NCI-H2227 treated with DMSO at 0.1 percent for 48 hours (cell line): ENCODE measurements around the gene ITGB5.

Experiments used
- DNase-seq: peaks from one replicate; lab custom pipeline; 2025; lab: John Stamatoyannopoulos, UW

Gene ITGB5, protein sequence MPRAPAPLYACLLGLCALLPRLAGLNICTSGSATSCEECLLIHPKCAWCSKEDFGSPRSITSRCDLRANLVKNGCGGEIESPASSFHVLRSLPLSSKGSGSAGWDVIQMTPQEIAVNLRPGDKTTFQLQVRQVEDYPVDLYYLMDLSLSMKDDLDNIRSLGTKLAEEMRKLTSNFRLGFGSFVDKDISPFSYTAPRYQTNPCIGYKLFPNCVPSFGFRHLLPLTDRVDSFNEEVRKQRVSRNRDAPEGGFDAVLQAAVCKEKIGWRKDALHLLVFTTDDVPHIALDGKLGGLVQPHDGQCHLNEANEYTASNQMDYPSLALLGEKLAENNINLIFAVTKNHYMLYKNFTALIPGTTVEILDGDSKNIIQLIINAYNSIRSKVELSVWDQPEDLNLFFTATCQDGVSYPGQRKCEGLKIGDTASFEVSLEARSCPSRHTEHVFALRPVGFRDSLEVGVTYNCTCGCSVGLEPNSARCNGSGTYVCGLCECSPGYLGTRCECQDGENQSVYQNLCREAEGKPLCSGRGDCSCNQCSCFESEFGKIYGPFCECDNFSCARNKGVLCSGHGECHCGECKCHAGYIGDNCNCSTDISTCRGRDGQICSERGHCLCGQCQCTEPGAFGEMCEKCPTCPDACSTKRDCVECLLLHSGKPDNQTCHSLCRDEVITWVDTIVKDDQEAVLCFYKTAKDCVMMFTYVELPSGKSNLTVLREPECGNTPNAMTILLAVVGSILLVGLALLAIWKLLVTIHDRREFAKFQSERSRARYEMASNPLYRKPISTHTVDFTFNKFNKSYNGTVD

DNA sequence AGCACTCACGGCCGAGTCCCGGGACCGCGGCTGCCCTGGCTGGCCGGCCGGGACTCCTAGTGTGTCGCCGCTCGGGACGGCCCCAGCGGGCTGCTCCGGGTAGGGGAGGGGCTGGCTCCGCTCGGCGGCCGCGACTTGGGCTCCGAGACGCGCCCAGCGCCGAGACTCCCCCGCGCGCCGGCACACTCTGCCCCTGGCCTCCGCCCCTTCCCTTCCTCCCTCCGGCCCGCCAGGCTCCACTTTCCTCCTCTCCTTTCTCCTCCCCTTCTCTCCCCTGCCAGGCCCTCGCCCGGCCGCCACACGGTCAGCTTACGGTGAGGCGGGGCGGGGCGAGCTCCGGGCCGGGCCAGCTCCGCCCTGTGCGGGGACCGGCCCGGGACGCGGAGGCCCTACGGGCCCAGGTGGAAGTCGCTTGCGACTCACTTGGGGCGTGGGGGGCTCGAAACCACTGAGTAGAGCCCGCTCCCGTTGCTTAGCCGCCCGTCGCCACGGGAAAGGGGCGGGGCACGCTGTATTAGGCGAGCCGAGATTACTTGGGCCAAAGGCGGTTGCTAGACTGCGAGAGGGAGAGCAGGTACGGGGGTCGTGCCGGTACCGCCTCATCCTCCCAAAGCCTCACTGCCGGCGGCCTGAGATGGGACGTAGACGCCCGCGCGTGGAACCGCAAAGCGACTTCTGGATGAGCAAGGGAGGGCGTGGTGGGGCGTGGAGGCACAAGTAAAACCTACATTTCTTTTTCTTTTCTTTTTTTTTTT, at the start of gene ITGB5:
Gene ITGB5 (minus strand): TSS at position 189 of the 755 bp plus-strand sequence. CDS start 365 bp downstream, outside the sequence.
- peak; percentile 28 for DNase-seq

DNA sequence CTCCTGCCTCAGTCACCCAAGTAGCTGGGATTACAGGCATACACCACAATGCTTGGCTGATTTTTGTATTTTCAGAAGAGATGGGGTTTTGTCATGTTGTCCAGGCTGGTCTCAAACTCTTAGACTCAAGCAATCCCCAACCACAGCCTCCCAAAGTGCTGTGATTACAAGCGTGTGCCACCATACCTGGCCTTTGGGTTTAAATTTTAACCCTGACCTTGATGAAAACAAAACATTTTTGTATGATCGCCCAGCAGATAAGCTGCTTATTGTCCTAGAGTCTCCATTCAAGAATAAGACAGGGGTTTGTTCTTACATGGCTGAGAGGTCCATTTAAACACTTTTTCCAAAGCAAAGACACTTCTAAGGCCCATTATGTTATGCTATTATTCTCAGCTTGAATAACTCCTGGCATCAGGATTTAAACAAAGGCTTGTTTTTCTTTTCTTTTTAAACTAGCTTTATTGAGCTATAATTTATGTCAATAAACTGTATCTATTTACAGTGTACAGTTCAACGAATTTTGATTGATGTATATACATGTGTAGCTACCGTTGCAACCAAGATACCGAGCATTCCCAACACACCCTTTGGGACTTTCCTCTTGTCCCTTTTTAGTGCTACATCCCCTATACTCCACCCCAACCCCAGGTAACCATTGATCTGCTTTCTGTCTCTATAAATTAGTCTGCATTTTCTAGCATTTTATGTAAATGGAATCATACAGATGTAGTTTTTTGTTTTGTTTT, 48.8 kb upstream of the ITGB5 start:
- no peak for DNase-seq

DNA sequence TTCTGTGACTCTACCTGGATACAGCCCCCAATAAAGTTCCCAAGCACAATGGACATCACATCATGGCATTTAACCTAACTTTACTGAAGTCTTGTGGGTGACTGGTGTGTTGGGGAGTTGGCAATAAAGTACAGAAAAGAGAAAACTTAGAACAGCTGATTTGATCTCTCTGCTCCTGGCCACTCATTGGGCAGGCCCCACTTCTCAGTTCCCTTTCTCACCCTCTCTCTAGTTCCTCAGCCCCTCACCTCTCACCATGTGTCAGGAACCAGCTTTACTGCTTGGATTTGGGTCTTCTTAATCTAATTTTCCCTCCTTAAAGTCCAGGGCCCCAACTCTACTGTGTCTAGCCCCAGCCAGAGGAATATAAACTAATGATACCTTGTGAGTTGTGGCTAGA, 48.1 kb upstream of the ITGB5 start:
- no peak for DNase-seq

DNA sequence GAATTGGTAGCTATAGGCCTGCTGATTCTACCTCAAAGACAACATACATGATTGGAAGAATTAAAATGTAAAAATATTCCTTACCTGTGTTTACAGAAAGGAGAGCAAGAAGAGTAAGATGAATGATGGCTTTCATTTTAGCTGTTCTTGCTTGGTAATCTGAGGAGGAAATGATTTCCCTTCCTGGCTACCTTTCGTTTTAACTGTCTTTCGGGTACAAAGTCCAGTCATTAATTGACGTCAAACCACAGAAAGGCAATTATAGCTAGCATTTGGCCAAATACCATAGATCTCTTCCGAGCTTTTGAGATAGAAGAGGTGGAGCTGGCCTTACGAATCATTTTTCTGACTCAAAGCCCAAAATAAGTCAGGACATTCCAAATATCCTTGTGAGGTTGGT, 47.4 kb upstream of the ITGB5 start, which contains the start of gene MUC13:
Gene MUC13 (minus strand): TSS at position 175 of the 400 bp plus-strand sequence. CDS start 39 bp downstream, at position 136.
- DNase-seq = no peak

DNA sequence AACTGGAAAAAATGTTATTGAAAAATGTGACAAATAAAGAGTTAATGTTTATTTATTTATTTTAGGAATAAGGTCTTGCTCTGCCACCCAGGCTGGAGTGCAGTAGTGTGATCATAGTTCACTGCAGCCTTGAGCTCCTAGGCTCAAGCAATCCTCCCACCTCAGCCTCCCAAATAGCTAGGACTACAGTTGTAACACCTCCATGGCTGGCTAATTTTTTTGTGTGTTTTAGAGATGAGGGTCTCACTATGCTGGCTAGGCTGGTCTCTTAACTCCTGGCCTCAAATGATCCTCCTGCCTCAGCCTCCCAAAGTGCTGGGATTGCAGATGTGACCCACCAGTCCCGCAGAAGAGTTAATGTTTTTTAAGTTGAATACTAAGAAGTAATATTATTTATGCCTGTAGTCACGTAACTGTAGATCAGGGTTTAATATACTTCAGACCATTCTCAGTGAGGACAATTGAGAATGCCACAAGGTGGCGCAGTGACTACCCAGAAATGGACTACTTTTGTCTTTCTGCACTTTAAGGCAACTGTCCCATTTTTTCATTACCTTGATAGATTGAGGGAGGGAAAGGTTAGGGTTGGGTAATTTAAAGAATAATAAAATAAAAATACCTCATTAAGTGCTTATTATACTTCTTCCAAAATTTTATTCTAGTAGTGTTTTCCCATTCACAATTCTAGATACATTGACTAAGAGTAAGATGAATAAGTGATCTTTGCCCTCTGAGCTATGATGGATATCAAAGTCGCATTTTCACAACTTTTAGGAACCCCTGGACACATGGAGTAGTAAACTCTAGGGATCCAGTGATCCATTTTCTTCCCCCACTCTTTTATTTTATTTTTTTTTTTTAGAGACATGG, 41.4 kb upstream of the ITGB5 start:
- DNase-seq = peak; percentile 14

DNA sequence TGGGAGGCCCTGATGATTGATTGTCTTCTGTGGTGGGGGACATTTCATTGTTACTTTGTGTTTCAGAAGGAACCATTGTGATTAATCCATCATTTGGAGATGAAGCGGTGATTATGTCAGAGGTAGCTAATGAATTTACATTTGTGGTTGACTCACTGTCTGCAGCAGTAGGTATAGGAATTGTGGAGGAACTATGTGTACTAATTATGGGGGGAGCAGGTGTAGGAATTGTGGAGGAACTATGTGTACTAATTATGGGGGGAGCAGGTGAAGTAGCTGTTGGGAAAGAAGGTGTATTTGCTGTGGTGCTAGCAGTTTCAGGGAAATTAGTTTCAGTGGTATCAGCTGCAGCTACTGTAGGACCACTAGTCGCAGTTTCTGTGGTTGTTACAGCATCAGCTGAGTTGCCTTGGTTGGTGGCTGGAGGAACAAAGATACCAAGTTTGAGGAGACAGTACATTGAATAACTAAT, 40.4 kb upstream of the ITGB5 start:
- DNase-seq = no peak

DNA sequence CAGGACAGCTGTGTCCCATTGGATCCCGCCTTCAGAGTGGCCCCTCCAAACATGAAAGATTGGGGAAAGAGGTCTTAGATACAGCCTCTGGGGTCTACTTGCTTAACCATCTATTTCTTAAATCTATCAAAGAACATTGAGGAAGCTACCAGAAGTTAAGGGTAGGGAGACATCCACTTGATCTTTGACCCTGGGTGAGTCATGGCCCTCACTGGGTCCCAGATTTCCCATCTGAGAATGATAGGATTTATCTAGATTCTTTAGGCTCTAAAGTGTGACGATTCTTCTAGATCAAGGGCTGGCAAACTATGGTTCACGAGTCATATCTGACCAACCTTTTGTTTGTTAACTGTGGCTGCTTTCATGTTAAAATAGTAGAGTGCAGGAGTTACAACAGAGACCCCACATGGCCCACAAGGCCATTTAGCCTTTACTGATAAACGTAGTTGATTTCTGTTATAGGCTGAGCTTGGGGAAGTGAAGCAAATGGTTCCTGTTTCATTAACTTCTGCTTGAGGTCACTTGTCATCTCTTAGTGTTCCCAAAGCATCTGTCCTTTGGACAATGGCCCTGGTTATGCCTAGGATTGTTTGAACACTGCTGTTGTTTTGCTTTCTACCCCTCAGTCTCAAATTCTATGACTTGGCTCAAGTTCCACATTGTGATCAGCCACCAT, 39.4 kb upstream of the ITGB5 start:
- DNase-seq = no peak

DNA sequence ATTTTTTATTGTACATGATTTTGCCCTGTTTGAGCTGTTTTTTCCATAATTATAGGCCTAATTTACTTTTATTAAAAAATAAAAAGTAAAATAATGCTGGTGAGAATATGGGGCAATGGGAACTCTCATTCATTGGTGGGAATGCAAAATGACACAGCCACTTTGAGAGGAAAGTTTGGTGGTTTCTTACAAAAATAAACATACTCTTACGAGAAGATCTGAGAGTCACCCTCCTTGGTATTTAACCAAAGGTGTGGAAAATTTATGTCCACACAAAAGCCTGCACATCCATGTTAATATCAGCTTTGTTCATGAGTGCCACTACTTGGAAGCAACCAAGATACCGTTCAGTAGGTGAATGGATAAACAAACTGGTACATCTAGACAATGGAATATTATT, 37.6 kb upstream of the ITGB5 start:
- DNase-seq = no peak

DNA sequence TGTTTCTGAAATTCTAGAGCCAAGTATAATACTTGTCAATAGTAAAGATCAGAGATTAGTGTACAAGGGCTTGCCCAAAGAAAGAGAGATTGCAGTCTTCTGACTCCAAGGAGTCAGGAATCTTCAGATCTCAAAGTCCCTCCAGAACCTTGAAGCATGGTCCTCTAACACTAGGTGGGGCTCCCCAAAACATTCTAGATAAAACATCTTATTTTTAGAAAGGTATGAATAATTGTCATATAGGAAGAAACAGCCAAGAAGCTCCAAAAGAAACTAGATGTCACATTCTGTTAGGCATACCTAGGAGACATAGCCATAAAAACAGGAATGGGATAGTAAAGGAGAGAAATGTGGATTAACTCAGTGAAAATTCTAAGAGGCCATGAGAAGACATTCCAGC, 36.7 kb upstream of the ITGB5 start:
- no peak for DNase-seq

DNA sequence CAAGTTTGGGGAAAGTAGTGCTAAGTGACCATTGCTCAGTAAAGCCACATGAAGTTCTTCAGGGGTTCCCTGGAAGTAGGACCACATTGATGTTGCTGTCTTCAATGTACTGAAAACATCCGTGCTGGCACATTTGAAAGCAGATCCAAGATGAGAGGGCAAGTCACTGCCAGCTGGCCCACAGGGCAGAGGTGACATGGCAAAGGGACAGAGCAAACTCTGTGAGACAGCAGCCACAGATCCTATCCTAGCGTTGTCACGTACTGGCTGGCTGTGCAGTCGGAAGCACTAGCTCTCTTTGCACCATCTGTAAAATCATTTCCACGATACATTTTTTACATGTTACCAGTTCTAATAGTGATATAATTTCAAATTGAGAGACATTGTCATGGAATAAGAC, 33.6 kb upstream of the ITGB5 start:
- DNase-seq = no peak

DNA sequence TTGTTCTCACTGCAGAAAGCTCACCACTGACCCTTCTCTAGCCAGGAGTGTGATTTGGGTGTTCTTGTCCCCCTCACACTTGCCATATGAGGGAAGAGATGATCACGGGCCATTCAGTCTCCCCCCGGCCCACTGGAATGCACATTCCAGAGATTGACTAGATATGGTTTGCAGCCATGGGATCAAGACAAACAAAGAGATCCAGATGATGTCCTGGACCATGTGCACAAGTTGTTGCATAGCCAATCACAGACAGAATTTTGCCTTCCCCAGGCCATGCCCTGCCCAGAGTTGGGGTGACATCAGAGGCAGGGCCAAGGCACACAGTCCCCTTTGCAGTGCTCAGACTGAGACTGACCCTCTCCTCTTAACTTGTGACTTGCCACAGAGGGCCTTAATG, 32.6 kb upstream of the ITGB5 start:
- no peak for DNase-seq

DNA sequence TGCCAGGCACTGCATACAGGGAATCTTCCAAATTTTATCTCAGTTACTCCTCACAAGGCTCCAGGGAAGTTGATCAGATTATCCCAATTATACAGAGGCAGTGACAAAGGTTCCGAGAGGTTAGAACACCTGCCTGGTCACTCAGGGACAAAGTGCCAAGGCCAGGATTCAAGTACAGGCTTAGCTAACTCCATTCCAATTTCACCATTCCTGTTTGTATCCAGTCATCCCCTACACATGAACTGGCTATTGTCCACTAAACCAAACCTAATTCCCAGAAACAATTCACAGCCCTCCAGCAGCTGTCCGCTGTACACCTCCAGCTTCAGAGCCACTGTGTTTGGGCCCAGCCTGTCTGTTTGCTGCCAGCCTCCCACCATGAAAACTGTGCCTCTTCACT, 31.4 kb upstream of the ITGB5 start:
- no peak for DNase-seq

DNA sequence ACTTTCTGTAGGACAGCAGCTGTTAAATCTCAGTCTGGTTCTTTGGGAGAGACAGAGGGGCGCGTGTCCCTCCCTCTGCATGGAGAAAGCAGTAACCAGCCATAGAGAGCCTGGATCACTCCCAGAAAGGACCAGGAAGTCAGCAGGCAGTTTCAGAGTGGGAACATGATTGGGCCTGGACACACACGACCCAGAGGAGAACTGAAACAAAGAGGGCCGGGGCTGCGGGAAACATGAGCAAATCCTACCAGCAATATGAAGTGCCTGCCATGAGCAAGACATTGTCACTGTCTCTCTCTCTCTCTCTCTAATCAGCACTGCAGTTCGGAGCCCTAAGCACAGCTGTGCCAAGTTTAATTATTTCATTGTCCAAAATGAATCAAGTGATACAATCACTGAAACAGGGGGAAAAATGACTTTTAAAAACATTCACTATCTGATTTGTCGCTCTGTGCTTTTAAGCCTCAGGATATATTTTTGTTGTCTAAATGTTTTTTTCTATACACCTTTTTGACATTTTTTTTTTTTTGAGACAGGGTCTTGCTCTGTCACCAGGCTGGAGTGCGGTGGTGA, 29.8 kb upstream of the ITGB5 start:
- DNase-seq = no peak

DNA sequence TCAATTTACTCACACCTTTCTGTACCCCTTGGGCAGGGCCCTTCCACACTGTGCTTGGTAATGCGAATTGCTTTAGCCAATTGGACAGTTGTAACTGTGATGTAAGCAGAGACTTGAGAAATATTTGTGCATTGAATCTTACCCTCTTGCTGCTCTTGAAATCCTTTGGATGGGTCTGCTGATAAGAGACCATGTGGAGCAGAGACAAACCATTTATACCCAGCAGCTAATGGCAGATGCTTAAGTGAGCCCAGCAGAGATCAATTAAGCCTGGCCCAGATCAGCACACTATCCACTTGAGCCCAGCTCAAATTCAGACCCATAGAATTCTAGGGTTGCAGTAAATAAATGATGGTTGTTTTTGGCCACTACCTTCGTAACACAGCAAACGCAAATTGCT, 28.1 kb upstream of the ITGB5 start:
- no peak for DNase-seq

DNA sequence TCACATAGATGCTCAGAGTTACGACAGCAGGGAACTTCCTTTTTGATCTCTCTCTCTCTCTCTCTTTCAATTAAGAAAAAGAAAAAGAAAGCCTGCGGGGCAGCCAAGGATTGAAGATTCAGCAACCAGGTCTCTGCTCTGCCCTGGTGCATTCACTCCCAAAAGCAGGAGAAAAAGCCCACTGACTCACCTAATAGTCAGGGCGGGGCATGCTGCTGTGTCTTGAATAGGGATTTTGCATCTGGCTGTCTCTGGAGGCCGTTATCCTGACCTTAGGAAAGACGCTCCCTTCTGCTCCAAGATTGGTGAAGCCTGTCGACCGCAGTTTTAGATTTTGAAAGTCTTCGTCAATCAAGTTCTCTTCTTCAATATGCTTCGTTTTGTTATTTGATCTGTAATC, 20.8 kb upstream of the ITGB5 start:
- no peak for DNase-seq

DNA sequence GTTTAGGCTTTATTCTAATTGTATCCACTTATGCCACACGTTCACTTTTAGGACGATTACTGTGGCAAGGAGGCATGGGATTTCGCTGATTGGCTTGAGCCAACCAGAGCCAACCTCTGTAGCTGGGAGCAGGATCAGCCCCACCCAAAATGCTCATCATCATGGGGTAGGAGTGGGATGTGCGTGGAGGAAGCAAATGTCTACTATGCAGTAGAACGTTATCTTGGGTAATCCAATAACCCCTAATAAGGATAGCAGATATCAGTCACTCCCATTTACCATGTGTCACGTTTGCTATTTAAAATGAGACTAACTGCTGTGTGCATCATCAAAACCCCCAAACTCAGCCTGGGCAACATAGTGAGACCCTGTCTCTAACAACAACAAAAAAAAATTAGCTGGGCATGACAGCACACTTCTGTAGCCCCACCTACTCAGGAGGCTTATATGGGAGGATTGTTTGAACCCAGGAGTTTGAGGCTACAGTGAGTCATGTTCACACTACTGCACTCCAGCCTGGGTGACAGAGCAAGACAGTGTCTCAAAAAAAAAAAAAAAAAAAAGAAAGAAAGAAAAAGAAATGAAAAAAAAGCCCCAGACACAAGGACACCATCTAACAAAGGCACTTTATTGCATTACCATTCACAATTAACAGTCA, 17.8 kb upstream of the ITGB5 start:
- DNase-seq = no peak

DNA sequence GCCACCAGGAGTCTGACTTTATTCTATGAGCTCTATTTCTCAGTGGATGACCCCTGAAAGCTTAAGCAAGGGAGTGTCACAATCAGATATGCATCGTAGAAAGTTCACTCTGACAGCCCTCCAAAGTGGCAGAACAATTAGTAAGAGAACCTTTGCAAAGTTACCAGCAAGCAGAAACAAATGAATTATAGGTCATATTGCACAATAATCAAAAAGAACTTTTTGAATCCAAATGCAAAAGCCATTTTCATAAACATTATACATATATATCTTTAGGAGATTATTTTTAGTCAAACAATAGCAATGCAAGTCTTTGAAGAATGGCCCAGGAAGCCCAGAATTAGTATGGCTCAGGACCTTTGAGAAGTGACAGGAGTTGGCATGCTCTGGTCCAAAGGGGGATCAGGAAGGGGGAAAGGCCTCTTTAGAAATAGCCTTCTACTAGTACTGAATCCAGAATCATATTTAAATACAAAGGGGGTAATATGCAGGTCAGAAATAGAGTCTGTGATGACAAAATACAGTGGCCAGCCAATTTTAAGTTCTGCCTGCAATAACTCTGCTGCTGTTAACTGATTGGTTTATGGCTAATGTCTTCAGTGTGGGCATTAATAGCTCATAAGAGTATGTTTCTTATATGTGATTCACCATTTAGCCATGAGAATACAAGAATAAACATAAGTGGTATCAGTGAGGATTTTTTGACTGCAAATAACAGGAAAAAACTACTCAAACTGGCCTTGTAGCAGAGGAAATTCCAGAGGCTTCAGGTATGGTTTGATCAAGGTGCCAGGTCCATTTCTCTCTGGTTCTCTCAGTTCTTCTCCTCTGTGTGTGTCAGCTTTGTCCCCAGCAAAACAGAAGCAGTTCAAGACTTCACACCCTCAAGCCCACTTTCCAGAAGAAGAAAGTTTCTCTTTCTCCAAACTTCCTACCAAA, 17.0 kb upstream of the ITGB5 start:
- DNase-seq = no peak
